ENCODE results near the gene CLASP2.

The CLASP2 gene

GRCh38 chr3:33582234-33582633 is 135.8 kb downstream of the CLASP2 start:
- no peak for ATAC-seq

GRCh38 chr3:33581666-33582065 is 136.4 kb downstream of the CLASP2 start:
- ATAC-seq, result no peak
- TF ChIP-seq CSRNP3 (CRISPR knock-in tag; IDR thresholded peaks at IDR 0.05) (no peak), ARNTL (CRISPR knock-in tag; IDR thresholded peaks at IDR 0.05; ENCODE audit: borderline replicate concordance, low read depth) (no peak), CREB5 (CRISPR knock-in tag; IDR thresholded peaks at IDR 0.05; ENCODE audit: low read depth) (no peak), ZNF70 (CRISPR knock-in tag; IDR thresholded peaks at IDR 0.05) (no peak), CSDC2 (CRISPR knock-in tag; IDR thresholded peaks at IDR 0.05) (no peak), ISL1 (CRISPR knock-in tag; IDR thresholded peaks at IDR 0.05) (no peak), ZNF8 (CRISPR knock-in tag; IDR thresholded peaks at IDR 0.05) (no peak), OSR1 (CRISPR knock-in tag; IDR thresholded peaks at IDR 0.05) (no peak)
- TF ChIP-seq, protein P1, sequence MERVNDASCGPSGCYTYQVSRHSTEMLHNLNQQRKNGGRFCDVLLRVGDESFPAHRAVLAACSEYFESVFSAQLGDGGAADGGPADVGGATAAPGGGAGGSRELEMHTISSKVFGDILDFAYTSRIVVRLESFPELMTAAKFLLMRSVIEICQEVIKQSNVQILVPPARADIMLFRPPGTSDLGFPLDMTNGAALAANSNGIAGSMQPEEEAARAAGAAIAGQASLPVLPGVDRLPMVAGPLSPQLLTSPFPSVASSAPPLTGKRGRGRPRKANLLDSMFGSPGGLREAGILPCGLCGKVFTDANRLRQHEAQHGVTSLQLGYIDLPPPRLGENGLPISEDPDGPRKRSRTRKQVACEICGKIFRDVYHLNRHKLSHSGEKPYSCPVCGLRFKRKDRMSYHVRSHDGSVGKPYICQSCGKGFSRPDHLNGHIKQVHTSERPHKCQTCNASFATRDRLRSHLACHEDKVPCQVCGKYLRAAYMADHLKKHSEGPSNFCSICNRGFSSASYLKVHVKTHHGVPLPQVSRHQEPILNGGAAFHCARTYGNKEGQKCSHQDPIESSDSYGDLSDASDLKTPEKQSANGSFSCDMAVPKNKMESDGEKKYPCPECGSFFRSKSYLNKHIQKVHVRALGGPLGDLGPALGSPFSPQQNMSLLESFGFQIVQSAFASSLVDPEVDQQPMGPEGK (CRISPR knock-in tag; IDR thresholded peaks at IDR 0.05; ENCODE audit: borderline replicate concordance), result no peak

More at GRCh38 chr3:33582234-33582633, 135.8 kb downstream of the CLASP2 start:
- TF ChIP-seq SNAI2 (CRISPR knock-in tag; IDR thresholded peaks at IDR 0.05) (no peak), ZNF70 (CRISPR knock-in tag; IDR thresholded peaks at IDR 0.05) (no peak), CSDC2 (CRISPR knock-in tag; IDR thresholded peaks at IDR 0.05) (no peak), GLIS3 (CRISPR knock-in tag; IDR thresholded peaks at IDR 0.05) (no peak), POU6F1 (CRISPR knock-in tag; IDR thresholded peaks at IDR 0.05; ENCODE audit: borderline replicate concordance, low read depth) (no peak), PPARA (CRISPR knock-in tag; IDR thresholded peaks at IDR 0.05; ENCODE audit: borderline replicate concordance) (no peak), ARNTL (CRISPR knock-in tag; IDR thresholded peaks at IDR 0.05; ENCODE audit: borderline replicate concordance, low read depth) (no peak), ZFP30 (CRISPR knock-in tag; IDR thresholded peaks at IDR 0.05) (no peak), TSHZ2 (CRISPR knock-in tag; IDR thresholded peaks at IDR 0.05) (no peak), ZNF8 (CRISPR knock-in tag; IDR thresholded peaks at IDR 0.05) (no peak), OSR1 (CRISPR knock-in tag; IDR thresholded peaks at IDR 0.05) (no peak), ISL1 (CRISPR knock-in tag; IDR thresholded peaks at IDR 0.05) (no peak), ZC3H10 (CRISPR knock-in tag; IDR thresholded peaks at IDR 0.05) (no peak), ESRRG (CRISPR knock-in tag; IDR thresholded peaks at IDR 0.05) (no peak), TOX (CRISPR knock-in tag; IDR thresholded peaks at IDR 0.05; ENCODE audit: borderline replicate concordance) (no peak), CSRNP3 (CRISPR knock-in tag; IDR thresholded peaks at IDR 0.05) (no peak), CREB5 (CRISPR knock-in tag; IDR thresholded peaks at IDR 0.05; ENCODE audit: low read depth) (no peak)

All from SK-N-SH treated with all-trans-retinoic acid at 6 μM for 48 hours (cell line).